HG03442 (cell line): ENCODE measurements around the gene ZPR1.
"Not testable (repeated sequence)": the region's sequence is repeated elsewhere in the genome, so short reads cannot be mapped to it uniquely, and the experiment has no call there.

Source experiments
- ATAC-seq: cut with Tn5 transposase; IDR thresholded peaks from one replicate; pipeline ENCODE4 v1.9.1; 2021; ENCODE audit warnings: mild to moderate bottlenecking, moderate library complexity; ENCODE audit not compliant: unreplicated experiment

ZPR1 gene

GRCh38 chr11:116771935-116772334 is 15.9 kb downstream of the ZPR1 start:
- ATAC-seq = no peak

- ATAC-seq = no peak
Observed at GRCh38 chr11:116762132-116762531, 25.7 kb downstream of the ZPR1 start.

DNA sequence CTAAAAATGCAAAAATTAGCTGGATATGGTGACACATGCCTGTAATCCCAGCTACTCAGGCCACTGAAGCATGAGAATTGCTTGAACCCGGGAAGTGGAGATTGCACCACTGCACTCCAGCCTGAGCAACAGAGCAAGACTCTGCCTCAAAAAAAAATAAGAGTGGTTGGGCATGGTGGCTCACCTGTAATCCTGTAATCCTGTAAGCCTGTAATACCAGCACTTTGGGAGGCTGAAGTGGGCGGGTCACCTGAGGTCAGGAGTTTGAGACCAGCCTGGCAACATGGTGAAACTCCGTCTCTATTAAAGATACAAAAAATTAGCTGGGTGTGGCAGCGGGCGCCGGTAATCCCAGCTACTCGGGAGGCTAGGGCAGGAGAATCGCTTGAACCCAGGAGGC is 31.8 kb downstream of the ZPR1 start:
- ATAC-seq = not testable (repeated sequence)

DNA sequence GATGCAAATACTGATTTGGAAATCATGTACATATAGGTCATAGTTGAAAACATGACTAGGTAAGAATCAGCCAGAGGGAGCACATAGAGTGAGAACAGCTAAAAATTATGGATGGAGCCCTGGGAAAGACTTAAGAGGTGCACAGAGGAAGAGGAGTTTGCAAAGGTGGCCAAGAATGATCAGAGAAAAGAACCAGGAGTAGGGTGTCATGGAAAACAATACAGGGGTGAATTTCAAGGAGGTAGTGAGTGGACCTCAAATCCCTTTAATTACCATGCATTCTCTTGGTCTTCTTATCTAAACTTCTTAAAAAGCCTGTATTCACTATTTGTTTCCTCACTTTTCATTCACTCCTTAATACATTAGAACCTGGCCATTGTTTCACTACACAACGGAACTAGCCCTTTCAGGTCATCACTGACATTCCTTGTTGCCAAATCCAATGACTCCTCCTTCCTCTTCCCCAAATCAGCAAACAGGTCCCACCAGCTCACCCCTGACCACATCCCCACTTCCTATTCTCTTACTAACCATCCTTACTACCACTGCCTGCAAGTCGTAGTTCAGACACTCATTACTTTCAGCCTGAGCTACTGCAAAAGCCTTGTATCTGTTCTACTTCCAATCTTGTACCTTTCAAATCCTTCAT is 37.6 kb downstream of the ZPR1 start:
- ATAC-seq = no peak

- ATAC-seq = no peak
Observed at GRCh38 chr11:116742104-116742503, 45.7 kb downstream of the ZPR1 start.

DNA sequence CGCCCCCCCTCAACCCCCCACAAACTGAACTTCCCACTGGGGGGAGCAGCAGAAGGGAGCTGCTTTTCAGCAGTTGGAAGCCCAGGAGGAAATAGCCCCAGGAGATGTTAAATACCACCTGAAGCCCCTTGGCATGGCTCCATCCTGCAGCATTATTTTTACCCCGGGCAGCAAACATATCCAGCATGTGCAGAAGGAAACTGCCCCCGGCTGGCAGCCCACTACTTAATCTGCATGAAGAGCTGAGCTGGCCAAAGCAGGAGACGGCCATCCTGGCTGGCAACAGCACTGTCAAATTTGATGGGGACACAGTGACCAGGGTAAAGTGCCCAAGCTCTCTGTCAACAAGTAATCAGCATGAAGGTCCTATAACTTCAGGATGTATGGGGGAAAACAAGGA is 47.1 kb downstream of the ZPR1 start:
- ATAC-seq = no peak

GRCh38 chr11:116738975-116739374 is 48.8 kb downstream of the ZPR1 start:
- ATAC-seq = no peak

- ATAC-seq = no peak
Observed at GRCh38 chr11:116736763-116737162, 51.1 kb downstream of the ZPR1 start.

DNA sequence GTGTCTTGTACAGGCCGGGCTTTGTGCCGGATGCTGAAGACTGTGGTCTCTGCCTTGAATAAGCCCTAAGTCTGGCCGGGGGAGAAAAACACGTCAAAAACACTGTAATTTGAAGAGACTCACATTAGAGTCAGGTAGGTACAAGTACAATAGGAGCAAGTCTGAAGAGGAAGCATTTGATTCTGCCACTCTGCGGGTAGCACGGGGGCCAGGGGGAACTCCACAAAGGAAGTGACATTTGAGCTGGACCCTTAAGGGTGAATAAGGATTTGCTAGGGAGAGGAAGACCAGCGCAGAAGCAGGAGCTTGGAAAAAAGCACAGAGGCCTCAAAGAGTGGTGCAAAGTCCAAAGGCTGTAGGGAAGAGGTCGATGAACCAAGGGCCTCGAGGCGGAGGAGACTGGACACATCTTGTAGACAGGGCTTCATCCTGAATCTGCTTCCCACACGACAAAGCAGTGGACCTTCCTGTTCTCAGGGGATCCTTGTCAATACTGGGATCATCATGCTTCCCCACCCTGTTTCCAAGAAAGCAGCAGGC is 53.8 kb downstream of the ZPR1 start:
- no peak for ATAC-seq

DNA sequence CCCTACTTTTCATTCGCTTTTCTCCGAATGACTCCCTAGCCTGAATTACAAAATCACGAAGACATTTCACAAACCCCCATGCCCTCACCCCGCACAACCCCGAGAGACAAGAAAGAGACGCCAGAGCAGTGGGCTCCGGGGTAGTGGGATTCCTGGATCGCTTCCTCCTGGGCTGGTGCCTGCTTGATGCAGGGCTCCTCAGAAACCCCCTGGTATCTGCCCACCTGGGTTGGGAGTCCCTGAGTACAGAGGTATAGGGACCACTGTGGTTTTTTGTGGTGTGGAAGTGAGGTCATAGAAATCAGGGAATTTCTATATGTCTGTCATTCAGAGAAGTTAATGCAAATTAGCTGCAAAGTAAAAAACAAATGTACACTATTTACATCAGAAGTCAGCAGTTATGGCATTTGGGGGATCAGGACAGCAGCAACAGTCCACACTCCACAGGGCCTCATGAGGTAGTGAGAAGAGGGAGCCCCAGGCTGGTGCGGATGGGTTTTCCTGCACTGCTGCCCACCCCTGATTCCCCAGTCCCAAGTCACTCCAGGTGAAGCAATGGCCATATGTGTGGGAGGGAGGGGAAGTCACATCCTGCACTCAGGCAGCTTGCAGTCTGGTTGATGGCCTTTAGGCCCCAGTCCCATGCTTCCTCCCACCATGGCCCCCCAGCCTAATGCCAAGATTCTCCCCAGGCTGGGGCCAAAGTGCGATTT is 54.6 kb downstream of the ZPR1 start:
- ATAC-seq = no peak

- ATAC-seq = peak; percentile 78
Observed at GRCh38 chr11:116732271-116733042, 55.4 kb downstream of the ZPR1 start.

GRCh38 chr11:116731821-116732220 is 56.0 kb downstream of the ZPR1 start:
- ATAC-seq = no peak

DNA sequence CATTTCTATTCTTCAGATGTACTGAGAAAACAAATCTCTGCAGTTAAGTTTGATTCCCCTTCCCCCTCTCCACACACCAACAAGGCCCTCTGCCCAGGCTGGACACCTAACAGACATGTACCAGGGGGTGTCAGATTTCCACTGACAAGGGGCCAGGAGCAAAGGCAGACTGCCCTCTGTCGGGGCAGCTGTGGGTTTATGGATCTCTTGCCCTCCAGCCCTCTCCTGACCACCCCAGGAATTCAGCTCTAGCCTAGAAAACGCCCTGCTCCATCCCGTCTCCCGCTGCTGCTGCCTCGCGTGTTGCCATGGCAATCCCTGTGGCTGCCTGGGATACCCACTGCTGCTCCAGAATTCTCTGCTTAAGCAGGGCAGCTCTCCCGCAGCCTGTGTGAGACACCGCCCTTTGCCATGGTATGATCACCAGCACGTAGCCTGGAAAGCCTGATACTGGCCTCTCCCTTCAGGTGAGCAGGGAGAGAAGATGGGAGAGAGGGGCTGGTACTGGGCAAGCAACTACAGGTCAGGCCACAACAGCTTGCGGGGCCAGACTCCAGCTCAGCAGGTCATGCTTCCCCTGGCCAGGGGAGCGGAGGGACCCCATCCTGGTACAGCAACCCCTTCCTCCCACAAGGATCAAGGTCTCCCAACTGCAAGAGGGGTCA is 56.6 kb downstream of the ZPR1 start:
- ATAC-seq = no peak

DNA sequence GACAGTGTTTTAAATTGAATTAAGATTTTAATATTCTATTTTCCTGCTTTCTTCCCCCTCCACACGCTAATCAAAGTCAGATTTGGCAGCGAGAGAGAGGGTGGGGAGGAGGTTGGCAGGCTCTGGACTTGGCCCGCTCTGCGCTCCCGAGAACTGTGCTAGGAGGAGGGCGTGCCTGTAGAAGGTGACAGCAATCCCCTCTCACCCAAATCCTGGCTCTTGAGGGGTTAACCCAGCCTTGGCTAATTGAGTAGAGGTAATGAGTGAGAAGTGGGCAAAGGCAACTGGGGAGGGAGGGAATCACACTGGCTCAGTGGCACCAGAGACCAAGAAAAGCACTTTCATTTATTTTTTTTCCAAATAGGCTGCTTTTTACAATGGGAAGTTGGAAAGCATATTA is 57.2 kb downstream of the ZPR1 start:
- ATAC-seq = no peak

- no peak for ATAC-seq
Observed at GRCh38 chr11:116730241-116730561, 57.6 kb downstream of the ZPR1 start.

DNA sequence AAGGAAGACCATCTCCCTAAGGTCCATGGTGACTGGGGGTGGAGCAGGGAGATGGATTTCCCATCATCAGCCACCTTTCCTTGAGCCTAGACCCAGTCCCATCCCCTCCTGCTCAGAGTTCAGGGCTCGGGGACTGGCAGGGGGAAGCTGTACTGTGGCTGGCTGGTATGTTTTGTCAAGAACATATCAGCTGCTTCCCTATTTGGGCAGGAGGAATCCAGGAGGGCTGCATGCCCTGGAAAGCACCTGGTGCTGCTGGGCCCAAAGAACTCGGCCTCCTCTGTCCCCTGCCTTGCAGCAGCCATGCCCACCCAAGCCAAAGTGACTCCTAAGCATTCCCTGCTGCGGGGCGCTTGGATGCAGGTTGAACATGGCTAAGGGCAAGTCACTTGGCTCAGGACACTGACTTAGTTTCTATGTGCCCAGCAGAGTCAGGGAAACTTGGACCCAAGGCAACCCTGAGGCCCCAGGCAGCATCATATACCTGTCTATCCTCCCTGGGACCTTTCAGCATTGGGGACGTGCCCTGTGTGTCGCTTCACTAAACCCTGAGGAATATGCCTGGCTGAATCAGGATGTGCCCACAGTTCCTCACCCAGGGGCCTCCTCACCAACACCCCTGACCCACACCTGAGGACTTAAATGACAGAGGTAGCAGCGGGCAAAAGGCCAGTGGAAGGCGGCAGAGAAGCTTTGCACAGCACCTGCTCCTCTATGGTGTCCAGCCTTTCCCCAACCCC is 58.2 kb downstream of the ZPR1 start:
- ATAC-seq = no peak

DNA sequence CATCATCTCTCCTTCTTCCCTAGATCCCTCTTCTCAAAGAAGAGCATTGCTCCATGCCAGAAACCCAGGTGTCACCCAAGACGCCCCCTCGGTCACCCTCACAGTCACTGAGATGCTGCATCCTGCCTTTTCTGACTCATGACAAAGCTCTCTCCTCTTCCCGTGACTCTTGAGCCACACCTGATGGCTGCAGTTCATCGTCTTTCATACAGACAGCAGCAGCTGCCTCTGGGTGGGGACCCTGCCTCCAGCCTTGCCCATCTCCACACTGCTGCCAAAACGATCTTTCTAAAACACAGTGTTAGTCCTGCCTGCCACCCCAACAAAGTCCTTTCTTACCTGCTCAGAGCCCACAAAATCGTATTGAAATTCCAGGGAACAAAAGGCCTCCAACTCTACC is 59.8 kb downstream of the ZPR1 start:
- no peak for ATAC-seq

GRCh38 chr11:116725434-116726221 is 62.2 kb downstream of the ZPR1 start:
- no peak for ATAC-seq

DNA sequence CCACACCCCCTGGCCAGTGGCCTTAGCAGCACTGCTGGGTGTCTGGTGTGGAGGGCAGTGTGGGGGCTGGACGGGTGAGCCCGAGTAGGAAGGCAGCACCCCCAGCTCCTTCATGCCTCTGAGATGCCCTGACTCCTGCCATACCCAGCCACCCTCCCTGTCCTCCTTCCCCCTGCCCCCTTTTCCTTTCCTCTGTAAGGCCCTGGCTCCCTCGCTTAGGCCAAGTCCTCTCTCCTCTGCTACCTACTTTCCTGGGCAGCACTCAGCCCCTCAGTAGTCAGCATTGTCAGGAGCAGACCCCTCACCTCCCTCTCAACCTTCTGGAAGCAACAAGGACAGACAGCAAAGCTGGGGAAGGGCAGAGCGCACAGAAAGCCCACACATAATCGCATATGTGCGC is 63.0 kb downstream of the ZPR1 start:
- no peak for ATAC-seq
